ENCODE results near the gene TMEM106A.
"Not testable (repeated sequence)": the region's sequence is repeated elsewhere in the genome, so short reads cannot be mapped to it uniquely, and the experiment has no call there.

The TMEM106A gene

GRCh38 chr17:43211480-43212402, at the start of gene TMEM106A:
Gene TMEM106A (plus strand): TSS chr17:43211875. CDS start chr17:43213042, 1,167 bp downstream.
- DNase-seq (ENCODE audit: low read depth), result peak; percentile 58

- DNase-seq (ENCODE audit: low read depth), result not testable (repeated sequence)
Measured at GRCh38 chr17:43165971-43166370, 45.7 kb upstream of the TMEM106A start.

GRCh38 chr17:43169561-43170139, 42.0 kb upstream of the TMEM106A start:
- peak; percentile 0 for DNase-seq (ENCODE audit: low read depth)

- DNase-seq (ENCODE audit: low read depth), result peak; percentile 86
Measured at GRCh38 chr17:43170140-43170765, 41.4 kb upstream of the TMEM106A start.

- DNase-seq (ENCODE audit: low read depth), result peak; percentile 94
Measured at GRCh38 chr17:43170766-43171585, 40.7 kb upstream of the TMEM106A start, which contains the start of gene NBR1. Gene NBR1 (plus strand): TSS chr17:43171214. CDS start chr17:43175800, 4,586 bp downstream.

GRCh38 chr17:43171586-43172487, 39.8 kb upstream of the TMEM106A start:
- DNase-seq (ENCODE audit: low read depth), result no peak

- no peak for DNase-seq (ENCODE audit: low read depth)
Measured at GRCh38 chr17:43175213-43176118, 36.2 kb upstream of the TMEM106A start.

GRCh38 chr17:43176119-43176570, 35.5 kb upstream of the TMEM106A start:
- no peak for DNase-seq (ENCODE audit: low read depth)

- no peak for DNase-seq (ENCODE audit: low read depth)
Measured at GRCh38 chr17:43183921-43184320, 27.8 kb upstream of the TMEM106A start.

- DNase-seq (ENCODE audit: low read depth), result not testable (repeated sequence)
Measured at GRCh38 chr17:43186656-43187055, 25.0 kb upstream of the TMEM106A start.

GRCh38 chr17:43193251-43193650, 18.4 kb upstream of the TMEM106A start:
- DNase-seq (ENCODE audit: low read depth), result no peak

GRCh38 chr17:43199633-43200032, 12.0 kb upstream of the TMEM106A start:
- DNase-seq (ENCODE audit: low read depth), result no peak

GRCh38 chr17:43200127-43200526, 11.5 kb upstream of the TMEM106A start:
- DNase-seq (ENCODE audit: low read depth), result no peak

- not testable (repeated sequence) for DNase-seq (ENCODE audit: low read depth)
Measured at GRCh38 chr17:43203013-43203412, 8.7 kb upstream of the TMEM106A start.

GRCh38 chr17:43210576-43210975, 1.1 kb upstream of the TMEM106A start:
- DNase-seq (ENCODE audit: low read depth), result no peak

- DNase-seq (ENCODE audit: low read depth), result no peak
Measured at GRCh38 chr17:43211123-43211479, 574 bp upstream of the TMEM106A start.

GRCh38 chr17:43212641-43213490, 1.2 kb downstream of the TMEM106A start:
- DNase-seq (ENCODE audit: low read depth), result no peak

- no peak for DNase-seq (ENCODE audit: low read depth)
Measured at GRCh38 chr17:43213545-43213944, 1.9 kb downstream of the TMEM106A start.

- DNase-seq (ENCODE audit: low read depth), result no peak
Measured at GRCh38 chr17:43215341-43215740, 3.7 kb downstream of the TMEM106A start.
